Ovary (tissue), 9 donors: ENCODE measurements around the gene PLPP7. TPM values are rescaled to one million over a fixed set of nuclear protein-coding genes. Genes with fewer than 3 reads are reported as not detected.

Experiments used
- DNase-seq, 5 donors: peaks; one replicate each; pipeline ENCODE4 v3.0.0-alpha.2; 2019 to 2020
- H3K27ac ChIP-seq, 2 donors: fragments of 200-600 bp; one replicate each; pipeline versions ENCODE4 v1.5.1 to v1.8.0; 2019 to 2022
- H3K27me3 ChIP-seq: fragments of 200-600 bp; one replicate; pipeline ENCODE4 v1.8.0; 2022
- H3K36me3 ChIP-seq: fragments of 200-600 bp; sonication (generic); one replicate; pipeline ENCODE4 v1.5.1; 2019
- H3K4me1 ChIP-seq: one replicate; pipeline ENCODE4 v1.8.1; 2013; ENCODE audit warnings: mild to moderate bottlenecking, moderate library complexity; ENCODE audit not compliant: insufficient read depth
- H3K4me3 ChIP-seq: fragments of 200-600 bp; sonication (generic); one replicate; pipeline ENCODE4 v1.5.1; 2017
- H3K9me3 ChIP-seq, 2 donors: fragments of 200-600 bp in 1 of 2; sonication (generic) in 1 of 2; one replicate each; pipeline versions ENCODE4 v1.5.1 to v1.8.1; 2013 to 2019; ENCODE audit warnings: mild to moderate bottlenecking in 1 of 2, moderate library complexity in 1 of 2
- EP300 ChIP-seq: sonication (generic); formaldehyde crosslinking; IDR thresholded peaks from one replicate; pipeline ENCODE4 v1.6.1; 2017; ENCODE audit warnings: antibody characterized with exemption
- POLR2A ChIP-seq: fragments of 450-650 bp; IDR thresholded peaks from one replicate; pipeline ENCODE4 v1.6.1; 2017; ENCODE audit warnings: antibody characterized with exemption, mild to moderate bottlenecking, moderate library complexity
- WGBS, 3 donors: extraction: QIAGEN DNeasy Blood & Tissue Kit in 1 of 3; methylation state at CpG; one replicate each; pipeline versions ENCODE4 v1.1.5 to v1.1.7; 2013 to 2017; 5-methylcytosine and 5-hydroxymethylcytosine counted together
- intact Hi-C, 4 donors: fragments of 100-400 bp; cut with DNase I; formaldehyde crosslinking; loops; one replicate each; pipeline versions ENCODE4 v1.11.0 to v1.15.1; 2022 to 2023
- polyA plus RNA-seq, 2 donors: library from polyadenylated mRNA; stranded (reverse); fragments of 200-250 nt in 1 of 2; fragments of 350-450 nt in 1 of 2; fragmentation: Illumina TruSeq in 1 of 2; extraction: RNeasy Lipid Tissue Mini Kit (QIAGEN cat#74804) in 1 of 2; gene quantifications; one replicate each; pipeline ENCODE4 v1.2.3, GENCODE V29; 2013 to 2014
- total RNA-seq, 7 donors: library from RNA; depleted of rRNA in 2 of 7; stranded (reverse); fragments of >200 nt in 2 of 7; fragmentation: NEBNext Ultra II Directional in 3 of 7; extraction: Animal tissue kit (Norgen Biotek cat#: 25700) in 3 of 7; gene quantifications; one replicate each; pipeline versions ENCODE4 v1.1.0 to v1.2.4, GENCODE V29; 2016 to 2023
- TF ChIP-seq, protein P1 (sequence below), 3 donors: fragments of 450-650 bp in 2 of 3; fragments of 200-600 bp in 1 of 3; IDR thresholded peaks; one replicate each; pipeline versions ENCODE4 v1.5.1 to v1.8.0; 2016 to 2022; ENCODE audit warnings: antibody characterized with exemption in 3 of 3, mild to moderate bottlenecking in 1 of 3
- donor health status: DM: no; HTN: no; CAD: no; lungs with moderate emphysema.
- donor health status: DM: no; HTN: no; CAD: no.
- donor health status: Bipolar disorder and iron deficiency.
- donor health status: DM: yes; HTN: yes; CAD: no.
- donor health status: DM: no; HTN: no; CAD: no.
- donor health status: DM: yes; HTN: yes; CAD: no.

The PLPP7 gene
- total and polyA plus RNA-seq, 9 donors: 3.6 to 12.0 (median 11.0) TPM

DNA sequence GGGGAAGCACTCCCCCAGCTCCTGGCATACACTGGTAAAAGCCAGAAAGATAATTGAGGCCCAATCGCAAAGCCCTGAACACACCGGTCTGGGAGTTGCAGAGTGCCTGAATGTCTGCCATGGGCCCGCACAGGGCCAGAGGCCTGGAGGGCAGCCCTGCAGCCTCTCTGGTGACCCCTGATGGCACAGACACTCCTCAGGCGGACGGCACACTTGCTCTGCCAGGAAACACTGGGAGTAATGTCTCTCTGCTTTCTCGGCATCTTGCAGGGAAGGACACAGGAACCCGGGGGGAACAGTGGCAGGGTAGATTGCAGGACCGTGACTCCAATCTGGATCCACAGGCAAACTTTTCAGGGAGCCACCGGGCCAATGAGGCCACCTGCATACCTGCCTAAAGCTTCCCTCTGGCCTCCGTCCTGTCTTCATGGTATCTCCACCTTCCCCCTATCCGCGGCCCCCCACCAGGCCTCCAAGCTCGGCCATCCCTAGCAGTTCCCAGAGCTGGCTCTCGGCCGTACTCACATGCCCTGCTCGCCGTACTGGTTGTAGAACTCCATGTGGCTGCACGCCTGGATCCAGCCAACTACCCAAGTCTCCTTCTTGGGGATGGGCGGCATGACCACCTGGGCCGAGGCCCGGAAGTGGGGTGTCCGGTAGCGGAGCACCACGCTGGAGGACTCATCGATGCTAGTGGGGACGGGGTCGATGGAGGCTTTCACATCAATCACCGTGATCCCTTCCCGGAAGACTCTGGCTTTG lies 14.0 kb upstream of the PLPP7 start:
- no peaks in the 10 kb centered on the region for H3K27me3 ChIP-seq
- intact Hi-C loops: no loop called here
- peak overlapping the region in 1 of 2 donors; percentile 31 for H3K27ac ChIP-seq
- 59 to 81% (median 79%) methylated on average over 27 to 29 of the region's 29 CpGs for WGBS, 3 donors
- TF ChIP-seq, protein P1, sequence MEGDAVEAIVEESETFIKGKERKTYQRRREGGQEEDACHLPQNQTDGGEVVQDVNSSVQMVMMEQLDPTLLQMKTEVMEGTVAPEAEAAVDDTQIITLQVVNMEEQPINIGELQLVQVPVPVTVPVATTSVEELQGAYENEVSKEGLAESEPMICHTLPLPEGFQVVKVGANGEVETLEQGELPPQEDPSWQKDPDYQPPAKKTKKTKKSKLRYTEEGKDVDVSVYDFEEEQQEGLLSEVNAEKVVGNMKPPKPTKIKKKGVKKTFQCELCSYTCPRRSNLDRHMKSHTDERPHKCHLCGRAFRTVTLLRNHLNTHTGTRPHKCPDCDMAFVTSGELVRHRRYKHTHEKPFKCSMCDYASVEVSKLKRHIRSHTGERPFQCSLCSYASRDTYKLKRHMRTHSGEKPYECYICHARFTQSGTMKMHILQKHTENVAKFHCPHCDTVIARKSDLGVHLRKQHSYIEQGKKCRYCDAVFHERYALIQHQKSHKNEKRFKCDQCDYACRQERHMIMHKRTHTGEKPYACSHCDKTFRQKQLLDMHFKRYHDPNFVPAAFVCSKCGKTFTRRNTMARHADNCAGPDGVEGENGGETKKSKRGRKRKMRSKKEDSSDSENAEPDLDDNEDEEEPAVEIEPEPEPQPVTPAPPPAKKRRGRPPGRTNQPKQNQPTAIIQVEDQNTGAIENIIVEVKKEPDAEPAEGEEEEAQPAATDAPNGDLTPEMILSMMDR (IDR thresholded peaks at IDR 0.05): no peak
- TF ChIP-seq EP300: no peak
- no peak for TF ChIP-seq POLR2A
- no peaks in the 10 kb centered on the region for H3K9me3 ChIP-seq
- H3K4me1 ChIP-seq: no peaks in the 10 kb centered on the region
- H3K4me3 ChIP-seq: peak overlapping the region; percentile 44
- no peaks in the 10 kb centered on the region for H3K36me3 ChIP-seq
- no peak for DNase-seq

DNA sequence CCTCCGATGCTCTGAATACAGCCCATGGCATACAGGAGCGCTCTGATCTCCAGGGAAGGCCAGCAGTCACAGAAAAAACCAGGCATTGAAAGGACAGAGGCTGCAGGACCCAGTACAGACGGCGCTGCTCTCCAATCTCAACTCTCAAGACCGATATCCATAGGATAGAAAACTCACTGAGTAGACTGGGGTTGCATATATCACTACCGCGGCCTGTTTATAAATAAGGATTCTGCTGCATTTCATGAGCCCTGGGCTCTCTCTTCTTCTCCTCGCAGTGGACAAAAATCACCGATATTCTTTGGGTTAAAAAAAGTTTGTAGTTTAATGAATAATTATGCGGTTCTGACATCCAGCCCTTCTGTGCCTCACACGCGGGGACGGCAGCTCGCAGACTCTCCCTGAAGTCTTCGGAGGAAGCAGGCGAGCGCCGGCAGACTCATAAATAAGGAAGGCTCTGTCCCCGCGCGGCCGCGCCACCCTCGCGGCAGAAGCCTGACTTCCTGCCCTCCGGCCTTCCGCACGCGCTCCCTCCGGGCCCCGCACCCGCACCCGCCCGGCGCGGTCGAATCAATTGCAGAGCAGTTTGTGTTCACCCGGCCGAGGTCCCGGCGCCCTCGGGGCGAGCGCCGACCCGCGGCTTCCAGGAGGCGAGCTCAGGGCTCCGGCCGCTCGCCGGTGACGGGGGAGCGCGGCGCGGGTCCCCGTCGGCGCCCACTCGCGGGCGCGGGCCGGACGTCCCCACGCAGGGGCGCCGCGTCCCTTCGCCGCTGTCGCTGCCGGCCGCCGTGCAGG lies 13.2 kb upstream of the PLPP7 start, which contains the start of gene FAM78A:
Gene FAM78A (minus strand): TSS at position 417 of the 795 bp plus-strand sequence. CDS start 331 bp downstream, at position 86.
- intact Hi-C loops: no loop called here
- Histone ChIP-seq H3K27me3 (no peaks in the 10 kb centered on the region), H3K4me3 (peak within 1 kb of the TSS; percentile 44), H3K4me1 (no peaks in the 10 kb centered on the region), H3K27ac (peak within 1 kb of the TSS in 1 of 2 donors; percentile 31), H3K9me3 (no peaks in the 10 kb centered on the region), H3K36me3 (no peaks in the 10 kb centered on the region)
- 7 to 12% (median 11%) methylated on average over 63 to 76 of the region's 76 CpGs for WGBS, 3 donors
- peak in 2 of 5 donors; percentile 47 to 61 for DNase-seq
- TF ChIP-seq EP300: no peak
- TF ChIP-seq, protein P1 (IDR thresholded peaks at IDR 0.05): no peak
- no peak for TF ChIP-seq POLR2A

DNA sequence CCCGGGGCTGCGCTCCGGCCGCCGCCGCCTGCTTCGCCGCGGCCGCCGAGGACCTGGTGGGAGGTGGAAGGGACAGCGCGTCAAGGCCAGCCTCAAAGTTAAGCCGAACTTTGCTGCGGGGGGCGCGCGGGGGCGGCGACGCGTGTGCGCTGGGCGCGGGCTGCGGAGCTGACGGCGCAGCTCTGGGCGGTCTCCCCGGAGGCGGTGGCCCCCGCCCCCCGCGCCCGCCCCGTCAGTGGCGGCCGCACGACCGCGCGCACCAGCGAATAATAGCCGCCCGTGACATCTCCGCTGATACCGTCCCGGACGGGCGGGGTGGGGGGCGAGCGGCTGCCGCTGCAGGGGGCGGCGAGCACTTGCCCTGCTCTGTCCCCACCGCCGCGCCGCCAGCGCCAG lies 12.6 kb upstream of the PLPP7 start:
- TF ChIP-seq, protein P1 (IDR thresholded peaks at IDR 0.05): no peak
- TF ChIP-seq POLR2A (no peak), EP300 (no peak)
- H3K27me3 ChIP-seq: no peaks in the 10 kb centered on the region
- peak overlapping the region in 1 of 2 donors; percentile 31 for H3K27ac ChIP-seq

DNA sequence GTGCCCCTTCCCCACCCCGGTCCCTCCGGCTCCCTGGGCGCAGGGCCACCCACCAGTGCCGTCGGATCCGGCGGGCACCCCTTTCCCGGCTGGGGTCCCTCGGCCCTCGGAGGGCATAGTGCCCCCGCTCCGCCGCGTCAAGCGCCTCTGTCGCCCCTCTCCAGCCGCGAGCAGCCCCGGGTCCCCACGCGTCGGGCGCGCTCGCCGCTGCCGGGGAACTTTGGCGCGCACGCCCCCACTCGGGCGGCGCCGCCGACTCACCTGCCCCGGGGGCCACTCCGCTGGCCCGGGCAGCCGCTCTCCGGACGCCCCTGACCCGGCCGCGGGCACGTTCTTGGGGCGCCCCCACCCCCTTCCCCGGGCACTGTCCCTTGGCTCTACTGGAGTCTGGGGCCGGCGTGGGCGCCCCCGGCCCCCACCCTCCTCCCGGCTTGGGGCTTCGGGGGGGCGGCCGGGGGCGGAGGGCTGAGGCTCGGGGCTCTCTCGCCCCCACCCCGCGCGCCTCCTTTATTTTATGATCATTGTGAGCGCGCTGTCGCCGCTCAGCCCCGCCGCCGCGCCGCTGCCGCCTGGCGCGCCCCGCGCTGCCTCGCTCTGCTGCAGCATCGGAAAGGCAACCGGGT lies 12.1 kb upstream of the PLPP7 start:
- no peaks in the 10 kb centered on the region for H3K27me3 ChIP-seq
- peak in 1 of 5 donors; percentile 40 for DNase-seq
- TF ChIP-seq EP300 (no peak), POLR2A (no peak)
- TF ChIP-seq, protein P1 (IDR thresholded peaks at IDR 0.05): no peak
- no peaks in the 10 kb centered on the region for H3K36me3 ChIP-seq
- intact Hi-C loops: no loop called here
- no peaks in the 10 kb centered on the region for H3K9me3 ChIP-seq
- no peaks in the 10 kb centered on the region for H3K4me1 ChIP-seq
- WGBS, 3 donors: 0 to 1% methylated on average over 43 to 78 of the region's 78 CpGs; no CpG with 5 or more reads in 1 of the 3 donors
- peak overlapping the region; percentile 44 for H3K4me3 ChIP-seq
- no peak overlapping the region for H3K27ac ChIP-seq

More for the DNA sequence above, 12.6 kb upstream of the PLPP7 start:
- Histone ChIP-seq H3K36me3 (no peaks in the 10 kb centered on the region), H3K9me3 (no peaks in the 10 kb centered on the region), H3K4me3 (peak overlapping the region; percentile 44), H3K4me1 (no peaks in the 10 kb centered on the region)
- intact Hi-C loops: no loop called here
- DNase-seq: no peak
- WGBS, 3 donors: 0 to 1% (median 0%) methylated on average over 1 to 60 of the region's 60 CpGs
